Thoracic aorta (tissue), 2 donors: ENCODE measurements around the gene SNX20. TPM values are rescaled to one million over a fixed set of nuclear protein-coding genes. Genes with fewer than 3 reads are reported as not detected.

Experiments used
- ATAC-seq: fragments of 150-250 bp; one replicate; pipeline ENCODE4 v1.8.0; 2017; ENCODE audit warnings: low read depth; ENCODE audit not compliant: insufficient number of reproducible peaks, low FRiP score
- DNase-seq: peaks from one replicate; pipeline ENCODE4 v3.0.0-alpha.2; 2020; ENCODE audit warnings: low spot score
- H3K27ac ChIP-seq, 2 donors: fragments of 200-600 bp; sonication (generic); 1 replicate in 1 of 2; 2 replicates in 1 of 2; pipeline ENCODE4 v1.5.1; 2016; ENCODE audit warnings: mild to moderate bottlenecking in 2 of 2, moderate library complexity in 2 of 2
- H3K27me3 ChIP-seq: fragments of 200-600 bp; sonication (generic); replicated peaks from 2 replicates; pipeline ENCODE4 v1.6.0; 2016; ENCODE audit warnings: mild to moderate bottlenecking; ENCODE audit not compliant: insufficient read depth
- H3K36me3 ChIP-seq: fragments of 200-600 bp; sonication (generic); one replicate; pipeline ENCODE4 v1.5.1; 2016
- H3K4me1 ChIP-seq, 2 donors: fragments of 200-600 bp; sonication (generic); 1 replicate in 1 of 2; 2 replicates in 1 of 2; pipeline versions ENCODE4 v1.5.1 to v1.6.0; 2016; ENCODE audit warnings: low read depth in 2 of 2, mild to moderate bottlenecking in 1 of 2; ENCODE audit not compliant: control insufficient read depth in 1 of 2
- H3K4me3 ChIP-seq: fragments of 200-600 bp; sonication (generic); 2 replicates; pipeline ENCODE4 v1.5.1; 2016; ENCODE audit warnings: mild to moderate bottlenecking
- H3K9me3 ChIP-seq: fragments of 200-600 bp; sonication (generic); 2 replicates; pipeline ENCODE4 v1.5.1; 2016
- total RNA-seq, 2 donors: library from RNA; depleted of rRNA; stranded (reverse); fragments of >200 nt; gene quantifications; one replicate each; pipeline versions ENCODE4 v1.1.0 to v1.2.3, GENCODE V29; 2016
- TF ChIP-seq, protein P1 (sequence below): fragments of 200-600 bp; sonication (generic); IDR thresholded peaks from one replicate; pipeline ENCODE4 v1.5.1; 2019; ENCODE audit warnings: antibody characterized with exemption

Gene SNX20
- total RNA-seq, 2 donors from 2014 or later, result 3.3 to 4.6 TPM

GRCh38 chr16:50709061-50709684 is 28.1 kb upstream of the SNX20 start:
- Histone ChIP-seq H3K4me1 (peaks cover 6 to 13% of the 10 kb centered on the region in 2 donors), H3K9me3 (peaks cover 5% of the 10 kb centered on the region), H3K27ac (no peak overlapping the region), H3K36me3 (no peaks in the 10 kb centered on the region), H3K4me3 (no peak overlapping the region), H3K27me3 (no peaks in the 10 kb centered on the region)
- no peak for ATAC-seq
- TF ChIP-seq, protein P1, sequence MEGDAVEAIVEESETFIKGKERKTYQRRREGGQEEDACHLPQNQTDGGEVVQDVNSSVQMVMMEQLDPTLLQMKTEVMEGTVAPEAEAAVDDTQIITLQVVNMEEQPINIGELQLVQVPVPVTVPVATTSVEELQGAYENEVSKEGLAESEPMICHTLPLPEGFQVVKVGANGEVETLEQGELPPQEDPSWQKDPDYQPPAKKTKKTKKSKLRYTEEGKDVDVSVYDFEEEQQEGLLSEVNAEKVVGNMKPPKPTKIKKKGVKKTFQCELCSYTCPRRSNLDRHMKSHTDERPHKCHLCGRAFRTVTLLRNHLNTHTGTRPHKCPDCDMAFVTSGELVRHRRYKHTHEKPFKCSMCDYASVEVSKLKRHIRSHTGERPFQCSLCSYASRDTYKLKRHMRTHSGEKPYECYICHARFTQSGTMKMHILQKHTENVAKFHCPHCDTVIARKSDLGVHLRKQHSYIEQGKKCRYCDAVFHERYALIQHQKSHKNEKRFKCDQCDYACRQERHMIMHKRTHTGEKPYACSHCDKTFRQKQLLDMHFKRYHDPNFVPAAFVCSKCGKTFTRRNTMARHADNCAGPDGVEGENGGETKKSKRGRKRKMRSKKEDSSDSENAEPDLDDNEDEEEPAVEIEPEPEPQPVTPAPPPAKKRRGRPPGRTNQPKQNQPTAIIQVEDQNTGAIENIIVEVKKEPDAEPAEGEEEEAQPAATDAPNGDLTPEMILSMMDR, result no peak
- no peak for DNase-seq

DNA sequence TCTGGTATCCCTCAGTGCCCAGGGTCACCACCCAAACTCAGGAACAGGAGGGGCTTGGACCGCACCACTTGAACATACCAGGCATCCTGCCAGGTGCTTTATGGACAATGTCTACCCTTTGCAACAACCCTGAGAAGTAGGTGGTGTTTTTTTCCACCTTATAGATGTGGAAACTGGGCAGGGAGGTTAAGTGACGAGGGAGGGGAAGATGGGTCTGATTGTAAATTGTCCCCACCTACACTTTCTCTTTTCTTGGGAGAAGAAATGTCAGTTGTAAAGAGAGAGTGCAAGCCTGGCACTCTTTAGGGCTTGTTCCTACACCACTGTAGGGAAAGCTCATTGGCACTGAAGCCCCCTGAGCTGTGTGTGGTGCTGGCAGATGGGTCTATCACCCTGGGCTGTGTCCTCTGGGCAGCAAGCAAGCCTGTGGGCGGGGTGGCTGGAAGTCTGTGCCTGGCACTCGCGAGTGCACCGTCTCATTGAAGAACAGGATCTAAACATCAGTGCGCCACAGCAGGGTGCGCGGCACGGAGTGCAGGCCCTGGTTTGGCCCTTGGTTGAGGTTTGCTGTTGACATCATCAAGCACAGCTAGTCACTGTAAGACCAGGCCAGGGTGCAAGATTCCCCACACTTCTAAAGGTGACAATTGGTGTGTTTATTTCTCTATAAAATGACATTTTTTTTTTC is 27.4 kb upstream of the SNX20 start:
- no peak overlapping the region for H3K27ac ChIP-seq
- H3K9me3 ChIP-seq, result peaks cover 11% of the 10 kb centered on the region
- H3K36me3 ChIP-seq, result no peaks in the 10 kb centered on the region
- H3K4me1 ChIP-seq, result peaks cover 6 to 13% of the 10 kb centered on the region in 2 donors
- no peak for DNase-seq
- no peak for ATAC-seq
- no peaks in the 10 kb centered on the region for H3K27me3 ChIP-seq
- no peak overlapping the region for H3K4me3 ChIP-seq
- TF ChIP-seq, protein P1, result no peak

DNA sequence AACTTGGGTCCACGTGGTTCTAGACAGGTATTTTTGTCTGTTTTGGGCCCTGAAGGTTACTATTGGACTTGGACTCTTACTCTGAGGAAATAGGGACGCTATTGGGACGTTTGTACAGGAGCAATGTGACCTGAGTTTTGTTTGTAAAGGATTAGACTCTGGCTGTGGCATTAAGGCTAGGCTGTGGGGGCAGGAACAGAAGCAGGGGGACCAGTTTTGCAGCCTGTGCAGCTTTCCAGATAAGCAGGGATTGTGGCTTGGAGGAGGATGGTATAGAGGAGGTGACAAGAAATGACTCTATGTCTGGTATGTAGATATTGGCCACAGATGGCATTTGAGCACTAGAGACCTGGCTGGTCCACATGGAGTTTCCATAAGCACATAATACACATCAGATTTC is 25.1 kb upstream of the SNX20 start:
- ATAC-seq, result no peak
- TF ChIP-seq, protein P1, result no peak
- no peak for DNase-seq
- Histone ChIP-seq H3K36me3 (no peaks in the 10 kb centered on the region), H3K27me3 (no peaks in the 10 kb centered on the region), H3K4me1 (peaks cover under 1 to 3% of the 10 kb centered on the region in 2 donors), H3K4me3 (no peak overlapping the region), H3K27ac (no peak overlapping the region), H3K9me3 (peaks cover 11% of the 10 kb centered on the region)

GRCh38 chr16:50705436-50706110 is 24.5 kb upstream of the SNX20 start:
- H3K4me3 ChIP-seq, result no peak overlapping the region
- TF ChIP-seq, protein P1, result no peak
- ATAC-seq (no peak), DNase-seq (no peak)
- H3K9me3 ChIP-seq, result peaks cover 11% of the 10 kb centered on the region
- H3K27me3 ChIP-seq, result no peaks in the 10 kb centered on the region
- no peak overlapping the region for H3K27ac ChIP-seq
- no peaks in the 10 kb centered on the region for H3K4me1 ChIP-seq
- H3K36me3 ChIP-seq, result no peaks in the 10 kb centered on the region

DNA sequence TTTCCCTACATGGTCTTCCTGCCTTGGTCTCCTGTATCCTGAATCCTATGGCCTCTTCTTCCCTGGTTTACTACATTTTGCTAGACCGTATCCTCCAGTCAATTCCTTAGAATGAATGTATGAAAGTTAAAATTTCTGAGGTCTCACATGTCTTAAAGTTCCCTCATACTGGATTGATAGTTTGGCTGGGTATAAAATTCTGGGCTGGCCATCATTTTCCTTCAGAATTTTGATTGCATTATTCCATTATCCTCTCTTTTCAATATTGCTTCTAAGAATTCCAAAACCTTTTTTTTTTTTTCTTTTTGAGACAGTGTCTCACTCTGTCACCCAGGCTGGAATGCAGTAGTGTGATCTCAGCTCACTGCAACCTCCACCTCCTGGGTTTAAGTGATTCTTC is 23.1 kb upstream of the SNX20 start:
- H3K9me3 ChIP-seq, result peaks cover 11% of the 10 kb centered on the region
- no peaks in the 10 kb centered on the region for H3K4me1 ChIP-seq
- no peak overlapping the region for H3K27ac ChIP-seq
- no peak for ATAC-seq
- H3K4me3 ChIP-seq, result no peak overlapping the region
- H3K27me3 ChIP-seq, result no peaks in the 10 kb centered on the region
- TF ChIP-seq, protein P1, result no peak
- no peak for DNase-seq
- no peaks in the 10 kb centered on the region for H3K36me3 ChIP-seq
